Fibroblast of upper back skin (primary cell): ENCODE data around the gene HSF4.

Experiments used
- DNase-seq: peaks from one replicate; pipeline ENCODE4 v3.0.0-alpha.2; 2013

HSF4 gene

DNA sequence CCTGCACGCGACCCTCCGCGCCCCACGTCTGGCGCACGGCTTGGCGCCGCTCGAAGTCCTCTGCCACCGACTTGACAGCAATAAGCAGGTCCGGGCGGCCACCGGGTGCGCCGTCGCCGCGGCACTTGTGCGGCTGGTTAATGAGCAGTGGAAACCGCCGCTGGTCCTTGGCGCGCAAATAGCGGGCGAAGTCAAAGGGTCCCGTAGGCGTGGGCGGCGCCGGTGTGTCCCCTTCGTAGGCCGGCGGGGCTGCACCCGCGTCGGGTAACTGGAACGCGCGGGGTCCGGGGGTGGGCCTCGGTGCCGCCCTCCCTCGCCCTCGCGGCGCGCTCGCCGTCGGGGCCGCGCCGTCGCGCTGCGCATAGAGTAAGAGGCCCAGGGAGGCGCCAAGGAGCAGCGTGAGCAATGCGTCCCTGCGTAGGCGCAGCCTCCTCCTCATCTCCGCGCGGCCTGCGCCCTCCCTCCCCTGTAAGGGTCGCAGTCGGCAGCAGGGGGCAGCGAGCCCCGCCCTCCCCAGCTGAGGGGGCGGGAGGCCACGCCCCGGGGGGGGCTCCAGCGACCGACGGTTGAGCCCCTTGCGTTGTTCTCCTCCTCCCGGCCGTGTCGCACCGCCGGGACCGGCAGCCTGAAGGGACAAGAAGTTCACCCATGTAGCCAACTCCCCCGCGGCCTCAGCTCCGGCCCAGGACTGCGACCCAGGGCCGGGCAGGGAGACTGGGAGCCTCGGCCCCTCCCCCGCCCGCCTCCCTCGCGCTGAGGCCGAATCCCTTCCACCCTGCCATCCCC lies 14.3 kb upstream of the HSF4 start:
- DNase-seq = peak; percentile 63

DNA sequence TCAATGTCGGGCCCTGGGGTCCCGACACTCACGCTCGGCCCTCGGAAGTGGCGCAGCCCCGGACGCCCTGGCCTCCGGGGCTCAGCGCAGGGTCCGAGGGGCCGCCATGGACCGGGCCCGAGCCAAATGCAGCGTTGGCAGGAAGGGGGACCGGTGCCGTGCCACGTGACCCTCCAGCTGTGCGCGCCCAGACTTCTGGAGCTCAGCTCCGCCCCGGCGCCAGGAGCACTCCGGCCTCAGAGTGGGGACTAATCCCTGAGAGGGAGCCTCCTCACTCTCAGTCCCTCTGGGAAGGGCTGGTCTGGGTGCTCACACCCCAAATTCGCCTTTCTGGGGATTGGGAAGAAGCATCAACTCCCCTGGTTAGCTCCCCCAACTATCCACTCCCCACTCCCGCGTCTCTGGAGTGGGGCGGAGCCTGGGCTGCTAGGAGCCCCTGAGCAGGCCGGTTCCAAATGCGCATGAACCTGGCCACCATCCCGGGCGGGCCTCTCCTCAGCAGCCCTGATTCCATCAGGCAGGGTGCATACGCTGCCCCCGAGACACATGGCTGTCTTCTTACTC lies 13.6 kb upstream of the HSF4 start, which contains the start of gene B3GNT9:
TSS of gene B3GNT9 (minus strand) at position 166 of the 564 bp plus-strand sequence. CDS start 513 bp downstream, outside the sequence.
- DNase-seq = peak; percentile 68

DNA sequence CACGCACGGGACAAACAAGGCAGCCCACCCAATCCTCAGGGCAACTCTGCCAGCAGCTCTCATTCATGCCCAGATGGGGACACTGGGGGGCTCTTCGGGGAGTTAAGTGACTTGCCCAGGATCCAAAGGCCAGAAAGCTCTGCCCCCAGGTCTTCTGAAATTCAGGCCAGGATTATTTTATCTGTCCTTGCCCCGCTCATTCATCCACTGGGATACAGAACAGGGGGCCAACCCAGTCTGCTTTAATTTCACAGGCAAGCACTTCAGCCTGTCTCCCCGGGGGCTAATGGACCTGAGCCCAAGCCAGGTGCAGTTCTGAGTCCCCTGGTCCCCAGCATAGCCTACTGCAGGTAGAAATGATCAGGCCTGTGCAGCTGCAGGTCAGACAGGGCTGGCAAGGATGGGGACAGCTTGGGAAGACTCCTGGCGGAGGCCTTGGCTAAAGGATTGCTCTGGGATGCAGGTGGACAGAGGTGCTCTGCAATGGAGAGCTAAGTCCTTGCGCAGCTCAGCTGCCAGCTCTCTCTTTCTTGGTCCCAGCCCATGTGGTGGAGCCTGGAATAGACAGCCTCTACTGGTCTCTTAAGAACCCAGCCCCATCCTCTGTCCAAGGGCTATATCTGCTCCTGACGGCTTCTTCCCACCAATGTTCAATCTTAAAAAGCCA lies 13.0 kb upstream of the HSF4 start:
- no peak for DNase-seq

DNA sequence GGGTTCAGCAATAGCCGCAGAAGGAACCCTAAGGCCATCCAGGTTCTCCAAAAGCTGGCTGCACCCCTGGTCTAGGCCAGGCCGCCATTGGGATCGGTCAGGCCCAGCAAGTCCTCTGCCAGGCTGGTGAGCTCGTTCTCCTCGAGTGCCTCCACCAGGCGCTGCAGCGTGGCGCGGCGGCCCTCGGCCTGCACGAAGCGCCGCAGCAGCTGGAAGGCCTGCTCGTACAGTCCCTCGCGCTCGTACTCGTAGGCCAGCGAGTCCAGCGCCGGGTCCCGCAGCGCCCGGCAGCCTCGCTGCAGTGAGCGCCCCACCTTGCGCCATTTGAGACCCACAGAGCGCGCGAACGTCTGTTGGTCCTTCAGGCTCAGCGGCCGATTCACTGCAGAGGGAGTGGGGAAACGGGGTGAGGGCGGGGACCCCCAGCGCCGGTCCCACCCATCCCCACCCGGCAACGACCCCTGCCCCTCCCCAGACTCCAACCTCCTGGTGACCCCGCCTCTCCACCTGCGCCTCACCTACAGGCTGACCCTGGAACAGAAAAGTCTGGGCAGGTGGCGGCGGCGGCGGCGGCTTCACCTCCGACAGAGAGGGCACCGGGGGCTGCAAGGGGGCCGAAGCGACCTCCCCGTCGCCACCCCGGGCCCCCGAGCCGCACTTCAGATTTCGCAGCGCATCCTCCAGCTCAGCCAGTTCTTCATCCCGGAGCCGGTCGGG lies 9.8 kb upstream of the HSF4 start:
- no peak for DNase-seq

DNA sequence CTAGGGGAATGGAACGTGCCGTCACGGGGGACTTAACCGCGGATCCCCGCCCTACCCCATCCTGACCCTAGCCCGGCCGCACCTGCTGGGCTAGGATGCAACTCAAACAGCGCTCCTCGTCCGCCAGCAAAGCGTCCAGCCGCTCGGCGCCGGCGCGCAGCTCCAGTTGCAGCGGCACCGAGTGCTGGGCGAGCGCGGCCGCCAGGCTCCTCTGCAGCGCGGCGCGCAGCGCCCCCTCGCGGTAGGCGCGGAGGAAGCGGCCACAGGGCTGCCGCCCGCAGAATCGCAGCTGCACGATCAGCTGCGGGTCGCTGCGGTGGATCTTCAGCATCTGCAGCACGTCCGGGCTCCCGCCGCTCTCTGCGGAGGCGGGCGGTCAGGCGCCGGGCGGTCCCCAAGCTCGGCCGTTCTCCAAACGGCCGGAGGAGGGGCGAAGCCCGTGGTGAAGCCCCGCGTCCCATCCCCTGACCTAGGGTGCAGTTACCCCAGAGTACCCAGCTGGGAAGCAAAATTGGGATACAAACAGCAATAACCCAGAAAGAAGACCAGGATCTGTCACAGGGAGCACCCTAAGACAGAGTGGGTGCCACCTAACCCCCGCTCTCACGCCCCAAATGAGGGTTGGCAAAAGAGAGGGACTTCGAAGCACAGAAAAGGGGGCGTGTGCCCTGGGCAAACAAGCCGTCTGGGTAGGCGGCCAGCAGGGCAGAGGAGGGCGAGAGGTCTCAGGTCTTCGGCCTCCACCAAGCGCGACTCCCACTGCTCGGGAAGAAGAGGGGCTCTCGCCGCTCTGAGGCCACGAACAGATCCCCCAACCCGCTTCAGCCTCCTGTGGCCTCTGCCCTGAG lies 9.0 kb upstream of the HSF4 start:
- DNase-seq = peak; percentile 56

DNA sequence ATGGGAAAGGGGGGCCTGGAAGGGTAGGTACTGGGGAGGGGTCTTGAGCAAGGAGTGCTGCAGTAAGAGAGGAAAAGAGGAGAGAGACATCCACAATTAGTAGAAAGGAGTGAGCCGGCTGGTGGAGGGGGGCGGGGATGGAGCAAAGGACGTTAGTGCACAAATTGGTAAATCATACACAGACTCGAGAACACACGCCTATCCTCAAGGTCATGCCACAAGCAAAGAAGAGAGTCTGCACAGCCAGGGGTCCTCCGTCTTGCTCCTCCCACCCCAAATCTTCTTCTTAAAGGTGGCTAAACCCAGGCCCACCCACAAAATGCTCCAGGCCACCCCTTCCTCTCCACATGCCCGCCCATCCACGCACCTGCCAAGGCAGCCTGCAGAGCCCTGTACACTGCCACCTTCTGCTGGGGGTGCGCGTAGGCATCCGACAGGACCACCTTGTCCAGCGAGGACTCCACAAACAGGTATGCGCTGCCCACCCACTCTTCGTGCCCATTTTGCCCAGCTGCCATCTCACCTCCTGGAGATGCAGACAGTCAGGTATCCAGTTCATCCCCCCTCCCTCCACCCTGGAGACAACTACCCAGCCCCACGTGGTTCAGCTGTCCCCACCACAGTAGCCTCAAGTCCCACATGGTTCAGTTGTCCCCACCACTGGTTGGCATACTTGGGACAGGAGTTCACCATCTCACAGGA lies 8.3 kb upstream of the HSF4 start:
- DNase-seq = no peak

DNA sequence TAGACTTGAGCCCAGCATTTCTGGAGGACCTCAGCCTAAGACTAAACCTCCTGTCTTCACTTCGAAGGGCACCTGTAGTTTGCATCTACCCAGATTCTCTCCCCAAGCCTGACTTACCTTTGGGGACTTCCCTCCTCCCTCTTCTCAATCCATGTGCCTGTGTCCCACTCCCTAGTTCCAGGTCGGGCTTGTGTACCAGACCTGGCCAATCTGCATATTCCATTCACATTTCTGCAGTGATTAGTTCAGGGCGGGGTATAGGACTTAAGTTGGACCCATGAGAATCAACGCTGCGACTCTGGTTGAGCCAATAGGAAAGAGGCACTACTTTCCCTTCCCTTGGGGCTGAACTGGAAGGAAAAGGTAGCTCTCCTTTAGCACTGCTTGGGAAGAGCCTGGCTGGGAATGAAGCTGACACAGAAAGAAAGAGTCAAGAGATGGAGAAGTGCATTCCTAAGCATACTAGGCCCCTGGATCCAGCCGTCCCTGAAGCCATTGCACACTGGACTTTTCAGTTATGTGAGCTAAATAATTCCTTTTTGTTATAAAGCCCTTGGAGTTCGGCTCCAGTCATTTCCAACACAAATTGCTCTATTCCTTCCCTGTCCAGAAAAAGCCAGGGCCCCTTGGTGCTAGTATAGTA lies 7.3 kb upstream of the HSF4 start:
- no peak for DNase-seq

DNA sequence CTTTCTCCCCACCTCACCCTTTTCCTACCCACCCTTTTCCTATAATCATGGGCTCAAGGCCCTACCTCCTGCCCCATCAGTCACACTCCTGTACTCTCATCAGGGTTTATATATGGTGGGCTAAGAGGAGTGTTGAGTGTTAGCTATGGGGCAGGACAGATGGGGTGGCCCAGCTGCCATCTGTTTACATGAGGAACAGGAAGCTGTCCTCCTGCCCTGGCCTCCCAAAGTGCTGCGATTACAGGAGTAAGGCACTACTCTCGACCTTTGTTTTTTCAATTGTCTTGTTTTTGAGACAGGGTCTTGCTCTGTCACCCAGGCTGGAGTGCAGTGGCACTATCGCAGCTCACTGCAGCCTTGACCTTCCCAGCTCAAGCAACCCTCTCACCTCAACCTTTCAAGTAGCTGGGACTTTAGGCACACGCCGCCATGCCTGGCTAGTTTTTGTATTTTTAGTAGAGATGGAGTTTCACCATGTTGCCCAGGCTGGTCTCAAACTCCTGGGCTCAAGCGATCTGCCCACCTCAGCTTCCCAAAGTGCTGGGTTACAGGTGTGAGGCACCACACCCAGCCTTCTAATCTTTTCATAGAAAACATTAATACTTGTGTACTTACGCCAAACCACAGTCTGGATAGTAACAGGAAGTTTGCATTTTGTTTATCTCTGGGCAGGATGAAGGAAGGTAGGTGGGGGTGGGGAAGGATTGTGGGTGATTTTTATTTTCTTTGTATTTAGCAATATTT lies 6.5 kb upstream of the HSF4 start:
- no peak for DNase-seq

DNA sequence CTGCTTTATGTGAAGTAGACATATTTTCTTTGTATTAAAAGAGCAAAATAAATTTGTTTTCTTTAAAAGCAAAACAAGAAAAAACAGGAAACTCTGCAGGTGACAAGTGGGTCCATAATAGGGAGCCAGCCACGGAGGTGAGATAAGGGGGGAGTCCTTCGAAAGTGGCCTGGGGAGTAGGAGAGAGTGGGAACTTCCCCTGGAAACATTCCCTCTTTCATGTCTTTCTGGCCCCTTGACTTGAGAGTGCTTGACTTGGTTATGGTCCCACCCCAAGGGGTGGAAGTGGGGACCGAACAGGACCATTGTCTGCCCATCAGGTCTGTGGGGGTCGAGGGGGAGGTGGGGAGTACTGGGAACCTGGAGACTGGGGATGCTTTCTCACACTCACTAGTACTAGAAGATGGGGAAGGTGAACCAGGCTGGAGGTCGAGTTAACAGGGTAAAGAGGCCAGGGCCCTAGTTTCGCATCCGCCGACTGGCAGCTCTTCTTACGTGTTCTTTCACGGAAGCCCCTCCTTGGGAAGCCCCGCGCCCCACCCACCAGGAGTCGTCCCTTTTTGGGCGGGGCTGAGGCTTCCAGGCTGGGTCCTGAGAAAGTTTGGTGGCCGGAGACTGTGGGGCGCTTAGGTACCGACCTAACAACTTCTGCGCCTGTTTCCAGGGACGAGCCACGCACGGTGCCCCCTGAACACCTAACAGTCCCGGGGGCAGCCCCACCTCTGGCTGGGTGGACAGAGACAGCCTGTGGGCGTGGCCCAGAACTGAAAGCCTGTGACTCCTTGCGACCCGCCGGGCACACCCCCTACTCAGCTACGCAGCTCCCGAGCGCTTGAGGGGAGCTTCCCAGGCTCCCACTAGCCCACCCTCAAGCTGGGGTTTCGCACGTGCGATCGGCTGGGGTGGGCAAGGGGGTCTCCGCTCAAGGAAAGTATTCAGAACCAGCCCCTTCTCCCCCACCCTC lies 5.6 kb upstream of the HSF4 start:
- no peak for DNase-seq

DNA sequence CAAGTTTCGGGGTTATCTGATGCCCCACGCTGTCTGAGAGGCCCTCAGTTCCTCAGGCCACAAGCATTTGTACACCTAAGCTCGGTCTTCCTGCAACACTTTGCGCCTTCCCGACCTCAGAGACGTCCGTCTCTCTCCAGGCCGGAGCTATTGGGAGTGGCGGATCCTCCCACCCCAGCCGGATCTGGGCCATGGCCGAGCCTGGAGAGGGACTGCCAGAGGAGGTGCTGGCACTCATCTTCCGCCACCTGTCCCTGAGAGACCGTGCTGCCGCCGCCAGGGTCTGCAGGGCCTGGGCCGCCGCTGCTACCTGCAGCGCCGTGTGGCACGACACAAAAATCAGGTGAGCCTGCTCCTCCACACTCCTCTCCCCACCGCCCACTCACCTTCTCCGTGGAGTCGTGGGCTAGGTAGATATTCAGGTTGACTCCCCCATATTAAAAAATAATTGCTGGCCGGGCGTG lies 2.9 kb upstream of the HSF4 start:
- DNase-seq = no peak

DNA sequence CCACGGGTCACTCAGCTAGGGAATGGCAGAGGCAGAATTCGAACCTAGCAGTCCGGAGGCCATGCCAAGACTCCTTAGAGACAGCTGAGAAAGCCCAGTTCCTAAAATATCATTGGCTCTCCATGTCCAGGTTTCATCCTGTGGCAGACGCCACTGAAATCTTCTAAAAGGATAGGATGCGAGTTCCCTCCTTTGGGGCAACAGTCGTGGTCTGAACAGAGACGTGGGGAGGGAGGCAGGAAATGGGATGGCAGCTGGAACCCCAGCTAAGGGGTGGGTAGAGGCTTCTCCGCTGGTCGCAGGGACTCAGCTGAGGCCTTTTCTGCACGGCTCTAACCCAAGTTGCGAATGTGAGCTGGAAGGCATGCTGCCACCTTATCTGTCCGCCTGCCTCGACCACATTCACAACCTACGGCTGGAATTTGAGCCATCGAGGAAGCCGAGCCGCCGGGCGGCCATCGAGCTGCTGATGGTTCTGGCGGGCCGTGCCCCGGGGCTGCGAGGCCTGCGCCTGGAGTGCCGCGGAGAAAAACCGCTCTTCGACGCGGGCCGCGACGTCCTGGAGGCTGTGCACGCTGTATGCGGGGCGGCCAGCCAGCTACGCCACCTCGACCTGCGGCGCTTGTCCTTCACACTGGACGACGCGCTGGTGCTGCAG lies 1.9 kb upstream of the HSF4 start:
- DNase-seq = no peak

DNA sequence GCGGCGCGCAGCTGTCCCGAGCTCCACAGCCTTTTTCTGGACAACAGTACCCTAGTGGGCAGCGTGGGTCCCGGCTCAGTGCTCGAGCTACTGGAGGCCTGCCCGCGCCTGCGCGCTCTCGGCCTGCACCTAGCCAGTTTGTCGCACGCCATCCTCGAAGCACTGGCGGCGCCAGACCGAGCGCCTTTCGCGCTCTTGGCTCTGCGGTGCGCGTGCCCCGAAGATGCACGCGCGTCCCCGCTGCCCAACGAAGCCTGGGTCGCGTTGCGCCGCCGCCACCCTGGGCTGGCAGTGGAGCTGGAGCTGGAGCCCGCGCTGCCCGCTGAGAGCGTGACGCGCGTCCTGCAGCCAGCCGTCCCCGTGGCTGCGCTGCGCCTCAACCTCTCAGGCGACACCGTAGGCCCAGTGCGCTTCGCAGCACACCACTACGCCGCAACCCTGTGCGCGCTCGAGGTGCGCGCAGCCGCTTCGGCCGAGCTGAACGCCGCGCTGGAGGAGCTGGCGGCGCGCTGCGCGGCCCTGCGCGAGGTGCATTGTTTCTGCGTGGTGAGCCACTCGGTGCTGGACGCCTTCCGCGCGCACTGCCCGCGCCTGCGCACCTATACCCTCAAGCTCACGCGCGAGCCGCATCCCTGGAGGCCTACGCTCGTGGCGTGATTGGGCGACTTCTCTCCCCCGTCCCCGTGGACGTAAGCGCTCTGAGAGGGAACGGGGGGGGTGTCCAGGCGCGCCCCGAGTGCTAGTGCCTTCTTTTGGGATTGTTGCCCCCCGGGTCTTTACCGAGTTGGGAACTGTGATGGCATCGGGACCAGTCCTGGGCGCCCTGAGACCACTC lies 1.2 kb upstream of the HSF4 start:
- no peak for DNase-seq

DNA sequence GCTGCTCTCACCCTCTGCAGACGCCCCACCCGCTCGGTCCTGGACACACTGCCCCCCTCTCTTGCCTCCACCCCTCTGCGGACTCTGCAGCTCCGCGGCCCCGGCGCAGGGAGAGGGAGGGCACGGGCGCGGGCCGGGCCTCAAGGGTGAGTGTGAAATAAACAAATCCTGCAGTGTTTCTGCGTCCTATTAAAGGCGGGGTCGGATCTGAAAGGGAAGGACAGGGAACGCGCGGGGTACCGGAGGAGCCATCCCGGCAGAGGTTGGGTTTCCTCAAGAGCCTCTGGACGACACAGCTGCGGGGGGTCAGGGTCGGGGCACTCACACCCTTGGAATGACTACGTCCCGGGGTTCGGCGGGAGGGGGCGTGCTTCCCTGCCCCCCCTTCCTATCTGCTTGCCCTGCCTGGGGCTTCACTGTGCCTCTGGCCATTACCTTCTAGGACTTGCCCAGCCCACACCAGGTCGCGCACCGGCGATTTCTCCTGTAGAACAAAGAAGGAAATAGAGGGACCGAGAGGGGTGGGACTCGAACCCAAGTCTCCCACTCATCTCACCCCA lies 466 bp upstream of the HSF4 start:
- DNase-seq = no peak

DNA sequence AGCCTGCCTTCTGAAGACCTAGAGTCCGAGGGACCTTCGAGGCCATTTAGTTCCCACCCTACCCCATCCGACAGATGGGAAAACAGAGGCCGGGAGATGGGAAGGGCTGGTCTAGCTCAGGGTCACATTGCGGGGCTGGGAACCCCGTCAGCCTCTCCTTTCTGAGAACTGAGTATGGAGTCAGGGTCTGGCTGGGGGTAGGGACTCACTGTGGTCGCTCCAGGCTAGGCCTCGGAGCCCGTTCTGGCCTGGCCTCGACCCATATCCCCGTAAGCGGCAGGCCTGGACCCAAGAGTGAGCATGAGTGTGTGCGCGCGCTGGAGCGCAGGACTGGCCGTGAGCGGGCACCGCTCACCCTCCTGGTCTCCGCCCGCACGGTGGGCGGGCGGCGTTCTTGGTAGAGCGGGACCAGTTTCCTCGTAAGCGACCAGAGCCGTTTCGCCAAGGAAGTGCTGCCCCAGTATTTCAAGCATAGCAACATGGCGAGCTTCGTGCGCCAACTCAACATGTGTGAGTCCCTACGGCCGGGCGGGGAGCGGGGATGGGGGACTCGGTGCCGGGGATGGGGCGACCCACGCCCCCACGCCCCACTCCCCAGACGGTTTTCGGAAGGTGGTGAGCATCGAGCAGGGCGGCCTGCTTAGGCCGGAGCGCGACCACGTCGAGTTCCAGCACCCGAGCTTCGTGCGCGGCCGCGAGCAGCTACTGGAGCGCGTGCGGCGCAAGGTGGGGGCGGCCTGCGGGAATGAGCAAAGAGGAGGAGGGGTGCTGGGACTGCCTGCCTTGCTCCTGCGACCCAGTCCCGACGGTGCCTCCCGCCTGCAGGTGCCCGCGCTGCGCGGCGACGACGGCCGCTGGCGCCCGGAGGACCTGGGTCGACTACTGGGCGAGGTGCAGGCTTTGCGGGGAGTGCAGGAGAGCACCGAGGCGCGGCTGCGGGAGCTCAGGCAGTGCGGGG lies 855 bp downstream of the HSF4 start:
- DNase-seq = no peak

DNA sequence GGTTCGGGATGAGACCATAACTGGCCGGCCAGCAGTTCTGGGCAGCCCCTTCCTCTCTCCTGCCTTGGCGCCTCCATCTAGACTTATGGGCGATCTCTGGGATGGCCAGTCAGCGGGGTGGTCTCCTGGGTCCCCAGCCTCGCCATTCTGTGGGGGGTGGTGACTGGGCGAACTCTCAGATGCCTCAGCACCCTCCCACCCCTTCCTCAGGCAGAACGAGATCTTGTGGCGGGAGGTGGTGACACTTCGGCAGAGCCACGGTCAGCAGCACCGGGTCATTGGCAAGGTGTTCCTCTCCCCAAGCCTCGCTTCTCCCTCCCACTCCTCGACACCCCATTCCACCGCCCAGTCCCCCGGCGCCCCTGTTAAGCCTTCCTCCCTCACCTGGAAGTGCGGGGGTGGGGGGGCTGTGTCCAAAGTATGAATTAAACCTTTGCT lies 1.6 kb downstream of the HSF4 start:
- no peak for DNase-seq

DNA sequence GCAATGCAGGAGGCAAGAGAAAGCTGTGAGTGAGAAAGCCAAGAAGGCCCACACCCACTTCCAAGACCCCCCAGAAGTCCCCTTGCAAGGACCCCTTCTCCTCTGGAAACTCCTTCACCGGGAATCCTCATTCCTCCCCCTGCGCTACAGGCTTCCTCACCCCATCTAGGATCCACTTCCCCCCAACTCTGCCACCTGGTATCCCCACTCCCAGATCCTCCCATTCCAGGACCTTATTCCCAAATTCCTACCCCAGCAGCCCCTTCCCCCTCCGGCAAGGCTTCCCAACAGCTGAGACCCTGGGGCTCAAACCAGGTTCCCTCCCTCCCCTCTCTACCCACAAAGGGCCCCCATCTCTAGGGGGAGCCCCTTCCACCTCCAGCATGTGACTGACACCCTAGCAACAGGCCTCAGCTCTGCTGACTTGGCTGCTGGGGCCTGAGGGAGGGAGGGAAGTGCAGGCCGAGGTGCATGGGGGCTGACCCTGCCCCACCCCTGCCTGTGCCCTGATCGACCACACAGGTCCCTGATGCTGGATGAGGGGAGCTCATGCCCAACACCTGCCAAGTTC lies 2.1 kb downstream of the HSF4 start:
- no peak for DNase-seq
